Measurements from ENCODE around the gene PTPRN2.

The PTPRN2 gene

DNA sequence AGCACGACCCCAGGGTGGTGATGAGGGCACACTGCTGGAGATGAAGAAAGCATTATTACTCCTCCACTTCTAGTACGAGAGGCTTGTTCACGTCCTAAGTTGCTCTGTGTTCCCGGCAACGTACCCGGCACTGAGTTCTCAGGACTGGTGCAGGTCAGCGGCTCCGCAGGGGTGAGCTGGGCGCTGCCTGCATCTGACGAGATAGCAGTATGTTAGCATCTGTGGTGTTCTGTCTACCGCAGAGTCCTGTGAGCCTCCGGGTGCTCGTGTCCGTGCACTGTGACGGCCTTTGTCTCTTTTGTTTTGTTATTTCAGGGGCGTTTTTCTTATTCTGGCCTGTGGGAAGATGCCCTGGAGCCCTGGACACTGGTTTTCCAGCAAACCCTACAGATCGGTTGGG lies 743.0 kb downstream of the PTPRN2 start:
- DNase-seq (ENCODE audit: low read depth) = no peak

DNA sequence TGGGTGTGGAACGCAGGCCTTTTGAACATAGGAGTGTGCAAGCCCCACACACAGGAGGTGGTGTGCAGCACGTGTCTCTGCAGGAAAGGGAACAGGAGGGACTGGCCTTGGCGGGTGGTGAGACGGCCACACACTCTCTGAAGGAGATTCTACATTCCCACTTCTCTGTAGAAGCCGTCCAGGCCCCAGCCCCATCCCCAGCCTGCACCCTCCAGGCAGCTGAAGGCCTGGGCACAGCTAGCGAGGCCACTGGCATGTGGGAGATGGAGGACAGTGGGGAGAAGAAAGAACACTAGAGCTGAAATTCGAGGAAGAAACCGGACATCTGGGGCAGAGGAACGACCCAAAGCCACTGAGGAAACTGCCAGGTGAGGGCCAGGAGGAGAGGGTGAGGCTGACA lies 743.5 kb downstream of the PTPRN2 start:
- no peak for DNase-seq (ENCODE audit: low read depth)

DNA sequence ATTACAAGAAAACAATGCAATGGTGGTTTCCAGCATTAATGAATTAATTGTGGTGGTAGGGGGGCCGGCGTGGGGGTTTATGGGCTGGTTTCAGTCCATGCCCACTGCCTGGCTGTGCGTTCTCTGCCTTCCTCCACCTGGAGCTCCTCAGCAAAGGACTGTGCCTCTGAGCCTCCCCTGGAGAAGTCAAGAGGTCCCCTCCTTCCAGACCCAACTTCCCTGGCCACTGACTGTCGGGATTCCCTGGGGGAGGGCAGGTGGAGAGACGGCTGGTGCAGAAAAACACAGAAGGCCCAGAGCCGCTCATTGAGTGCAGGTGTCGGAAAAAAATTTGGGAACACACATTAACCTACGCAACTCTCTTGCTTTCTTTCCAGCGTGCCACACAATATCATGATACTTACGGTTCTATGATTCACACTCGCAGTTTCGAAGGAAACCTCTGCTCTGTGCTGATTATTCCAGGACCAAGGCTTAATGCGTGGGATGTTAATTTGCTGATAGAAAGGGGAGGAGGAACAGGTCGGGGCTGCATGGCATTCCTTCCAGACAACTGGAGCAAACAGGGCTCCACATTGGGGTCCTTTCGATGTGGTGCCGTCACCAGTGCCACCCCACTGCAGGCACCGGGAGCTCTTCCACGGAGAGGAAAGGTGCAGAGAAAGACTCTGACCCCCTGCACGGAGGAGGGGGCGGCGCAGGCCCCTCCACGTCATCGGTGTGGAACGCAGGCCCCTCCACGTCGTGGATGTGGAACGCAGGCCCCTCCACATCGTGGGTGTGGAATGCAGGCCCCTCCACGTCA lies 744.1 kb downstream of the PTPRN2 start:
- no peak for DNase-seq (ENCODE audit: low read depth)

DNA sequence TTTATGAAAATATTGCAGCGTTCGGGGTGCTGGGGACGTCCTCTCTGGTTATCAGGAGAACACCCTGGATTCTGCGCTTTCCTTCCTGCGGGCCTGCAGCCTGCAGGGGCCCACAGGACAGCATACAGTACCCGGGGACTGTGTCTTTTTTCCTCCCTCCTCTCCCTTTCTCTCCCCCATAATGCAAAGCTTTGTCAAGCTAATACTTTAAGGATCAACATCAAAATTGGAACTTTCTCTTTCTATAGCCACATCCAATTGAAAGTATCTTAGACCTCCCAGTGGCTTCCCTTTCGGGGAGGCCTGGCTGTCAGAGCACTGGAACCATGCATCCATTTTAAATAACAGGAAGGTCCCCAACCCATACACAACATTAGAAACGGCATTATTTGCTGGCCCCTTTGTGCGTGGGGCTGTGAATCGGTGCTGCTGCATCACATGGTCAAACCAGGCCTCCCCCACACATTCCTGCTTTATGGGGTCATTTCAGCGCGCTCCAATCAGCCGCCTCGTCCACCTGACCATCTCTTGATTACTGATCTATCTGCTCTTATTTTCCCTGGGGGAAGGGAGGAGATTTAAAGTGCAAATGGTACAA lies 745.8 kb downstream of the PTPRN2 start:
- no peak for DNase-seq (ENCODE audit: low read depth)

- DNase-seq (ENCODE audit: low read depth) = no peak
These were observed 746.5 kb downstream of the PTPRN2 start for GRCh38 chr7:157840914-157841772.

DNA sequence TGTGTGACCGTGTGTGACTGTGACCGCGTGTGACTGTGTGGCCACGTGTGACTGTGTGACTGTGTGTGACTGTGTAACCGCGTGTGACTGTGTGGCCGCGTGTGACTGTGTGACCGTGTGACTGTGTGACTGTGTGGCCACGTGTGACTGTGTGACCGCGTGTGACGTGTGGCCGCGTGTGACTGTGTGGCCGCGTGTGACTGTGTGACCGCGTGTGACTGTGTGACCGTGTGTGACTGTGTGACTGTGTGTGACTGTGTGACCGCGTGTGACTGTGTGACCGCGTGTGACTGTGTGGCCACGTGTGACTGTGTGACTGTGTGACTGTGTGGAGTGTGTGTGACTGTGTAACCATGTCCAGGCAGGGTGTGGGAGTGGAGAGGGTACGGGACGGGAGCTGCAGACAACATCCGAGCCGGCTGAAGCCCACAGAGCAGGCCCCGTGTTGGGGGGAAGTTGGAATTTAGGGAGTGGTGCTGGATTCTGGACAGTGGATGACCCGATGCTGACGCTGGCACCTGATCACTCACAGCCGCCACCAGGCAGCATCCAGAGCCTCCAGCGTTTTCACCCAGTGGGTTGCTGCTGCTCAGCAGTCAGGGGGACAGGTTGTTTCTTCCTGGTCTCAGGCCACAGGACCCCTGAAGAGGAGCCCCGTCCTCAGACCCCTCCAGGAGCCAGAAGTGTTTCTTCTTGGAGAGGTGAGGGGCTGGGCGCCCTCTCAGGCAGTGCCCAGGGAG lies 747.3 kb downstream of the PTPRN2 start:
- DNase-seq (ENCODE audit: low read depth) = no peak

DNA sequence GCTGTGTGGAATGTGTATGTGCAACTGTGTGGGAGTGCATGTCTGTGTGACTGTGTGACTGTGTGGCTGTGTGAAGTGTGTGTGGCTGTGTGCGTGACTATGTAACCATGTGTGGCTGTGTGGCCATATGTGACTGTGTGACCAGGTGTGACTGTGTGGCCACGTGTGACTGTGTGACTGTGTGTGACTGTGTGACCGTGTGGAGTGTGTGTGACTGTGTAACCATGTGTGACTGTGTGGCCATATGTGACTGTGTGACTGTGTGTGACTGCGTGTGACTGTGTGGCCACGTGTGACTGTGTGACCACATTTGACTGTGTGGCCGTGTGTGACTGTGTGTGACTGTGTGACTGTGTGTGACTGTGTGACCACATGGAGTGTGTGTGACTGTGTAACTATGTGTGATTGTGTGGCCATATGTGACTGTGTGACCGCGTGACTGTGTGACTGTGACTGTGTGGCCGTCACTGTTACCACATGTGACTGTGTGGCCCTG lies 747.9 kb downstream of the PTPRN2 start:
- no peak for DNase-seq (ENCODE audit: low read depth)

DNA sequence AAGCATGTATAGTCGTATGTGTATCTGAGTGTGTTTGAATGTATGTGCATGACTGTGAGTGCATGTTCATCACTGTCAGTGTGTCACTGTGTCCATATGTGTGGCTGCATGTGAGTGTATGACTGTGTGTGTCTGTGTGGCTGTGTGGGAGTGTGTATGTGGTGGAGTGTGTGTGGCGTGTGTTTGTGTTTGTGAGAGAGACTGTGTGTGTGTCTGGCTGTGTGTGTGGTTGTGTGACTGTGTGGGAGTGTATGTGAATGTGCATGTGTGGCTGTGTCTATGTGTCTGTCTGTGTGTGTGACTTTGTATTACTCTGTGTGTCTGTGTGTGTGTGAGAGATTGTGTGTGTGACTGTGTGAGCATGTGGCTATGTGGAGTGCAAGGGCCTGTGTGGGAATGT lies 748.4 kb downstream of the PTPRN2 start:
- no peak for DNase-seq (ENCODE audit: low read depth)

DNA sequence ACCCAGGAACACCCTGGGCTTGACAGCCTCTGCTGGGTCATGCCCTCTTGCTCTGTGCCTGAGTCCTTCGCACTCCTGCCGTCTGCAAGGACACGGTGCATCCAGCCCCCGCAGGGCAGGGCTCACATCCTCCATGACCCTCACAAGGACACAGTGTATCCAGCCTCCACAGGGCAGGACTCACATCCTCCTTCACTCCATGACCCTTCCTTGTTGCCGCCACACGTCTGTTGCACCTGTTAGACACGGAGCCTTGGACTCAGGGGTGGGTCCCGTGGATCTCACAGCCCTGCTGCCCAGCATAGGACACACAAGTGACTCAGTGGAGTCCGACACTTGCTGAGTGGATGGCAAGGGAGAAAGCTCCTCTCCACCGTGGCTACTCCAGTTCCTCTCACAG lies 750.1 kb downstream of the PTPRN2 start:
- DNase-seq (ENCODE audit: low read depth) = no peak

- no peak for DNase-seq (ENCODE audit: low read depth)
These were observed 750.6 kb downstream of the PTPRN2 start for GRCh38 chr7:157837047-157837446.

- no peak for DNase-seq (ENCODE audit: low read depth)
These were observed 753.0 kb downstream of the PTPRN2 start for GRCh38 chr7:157834501-157835163.

GRCh38 chr7:157832866-157833607 lies 754.6 kb downstream of the PTPRN2 start:
- DNase-seq (ENCODE audit: low read depth) = no peak

GRCh38 chr7:157832421-157832820 lies 755.2 kb downstream of the PTPRN2 start:
- no peak for DNase-seq (ENCODE audit: low read depth)

- DNase-seq (ENCODE audit: low read depth) = no peak
These were observed 755.6 kb downstream of the PTPRN2 start for GRCh38 chr7:157832006-157832405.

DNA sequence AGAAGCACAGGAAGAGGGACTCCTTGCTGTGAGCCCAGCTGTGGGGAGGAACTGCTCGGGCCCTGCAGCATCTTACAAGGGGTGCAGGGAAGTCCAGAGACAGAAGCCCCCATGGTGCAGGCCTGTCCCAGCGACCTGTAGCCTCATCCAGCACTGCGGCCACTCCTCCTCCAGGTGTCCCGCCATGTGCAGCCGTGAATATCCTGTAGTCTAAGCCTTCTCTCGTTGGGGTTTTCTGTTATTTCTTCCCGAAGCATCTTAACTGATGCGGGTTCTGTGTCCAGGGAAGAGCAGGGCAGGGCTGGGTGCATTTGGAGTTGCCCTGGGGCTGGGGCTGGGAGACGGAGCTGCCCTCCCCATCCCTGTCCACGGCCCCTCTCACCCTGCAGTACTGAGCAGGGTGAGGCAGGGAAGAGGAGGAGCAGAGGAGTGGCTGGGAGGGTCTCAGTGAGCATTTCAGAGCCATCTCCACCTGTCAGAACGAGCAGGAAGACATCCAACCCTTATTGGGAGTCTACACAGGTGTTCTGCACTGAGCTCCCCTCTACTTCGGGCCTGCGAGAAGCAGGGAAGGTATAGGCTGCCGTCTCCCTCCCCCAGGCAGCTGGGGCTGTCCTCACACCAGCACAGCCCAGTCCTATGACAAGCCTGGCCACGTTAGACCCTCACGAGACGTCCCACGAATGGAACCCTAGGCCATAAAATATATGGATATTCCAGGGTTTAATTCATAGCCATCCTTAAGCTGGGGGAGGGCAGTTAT lies 756.3 kb downstream of the PTPRN2 start:
- no peak for DNase-seq (ENCODE audit: low read depth)

DNA sequence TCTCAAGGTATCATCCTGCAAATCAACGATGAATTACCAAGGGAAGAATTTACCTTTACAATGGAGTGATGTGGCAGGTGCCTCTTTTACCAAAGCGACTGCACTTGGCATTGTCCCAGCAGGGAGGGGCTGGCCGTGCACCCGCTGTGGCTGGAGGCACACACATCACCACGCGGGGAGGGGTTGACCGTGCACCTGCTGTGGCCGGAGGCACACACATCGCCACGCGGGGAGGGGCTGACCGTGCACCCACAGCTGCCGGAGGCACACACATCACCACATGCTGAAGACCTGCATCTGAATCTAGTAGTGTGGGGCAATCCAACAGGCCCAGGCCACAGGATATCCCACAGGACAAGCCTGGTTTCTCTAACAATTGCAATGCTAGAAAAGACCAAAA lies 757.3 kb downstream of the PTPRN2 start:
- no peak for DNase-seq (ENCODE audit: low read depth)

GRCh38 chr7:157829491-157829890 lies 758.1 kb downstream of the PTPRN2 start:
- DNase-seq (ENCODE audit: low read depth) = no peak

DNA sequence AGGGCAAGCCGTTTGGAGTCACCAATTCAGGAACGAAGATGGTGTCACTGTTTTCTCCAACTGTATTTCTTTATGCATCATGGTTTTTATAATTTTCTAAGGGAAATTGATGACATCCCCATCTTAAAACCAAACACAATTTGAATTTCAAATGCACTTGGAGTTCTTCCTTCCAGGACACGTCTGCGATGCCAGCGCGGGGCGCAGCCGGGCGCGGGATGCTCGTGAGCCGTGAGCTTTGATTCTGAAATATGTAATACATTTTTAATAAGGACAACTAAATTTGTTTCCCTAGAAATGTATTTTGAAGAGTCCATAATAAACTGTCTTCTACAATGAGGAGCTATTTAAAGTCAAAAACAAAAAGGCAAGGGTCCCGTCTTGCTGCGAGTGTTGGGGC lies 758.7 kb downstream of the PTPRN2 start:
- no peak for DNase-seq (ENCODE audit: low read depth)

- no peak for DNase-seq (ENCODE audit: low read depth)
These were observed 759.4 kb downstream of the PTPRN2 start for GRCh38 chr7:157828190-157828589.

DNA sequence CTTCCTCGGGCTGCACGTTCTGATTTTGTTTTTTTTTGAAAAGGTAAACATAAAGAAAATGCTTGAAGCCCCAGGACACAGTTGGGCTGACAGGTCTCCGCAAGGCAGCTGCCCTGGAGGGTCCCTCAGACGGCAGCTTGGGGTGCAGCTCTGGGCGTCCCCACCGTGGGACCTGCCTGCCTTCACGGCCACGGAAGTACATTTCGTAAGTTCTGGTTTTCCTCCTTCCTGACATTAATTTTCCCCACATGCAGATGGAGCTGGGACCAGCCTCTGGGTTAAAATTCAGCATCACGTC lies 759.8 kb downstream of the PTPRN2 start:
- no peak for DNase-seq (ENCODE audit: low read depth)
